Measurements from ENCODE around the gene ELFN2.

GRCh38 chr22:37406441-37407235, 20.6 kb downstream of the ELFN2 start:
- no peak for TF ChIP-seq EZH2 (IDR thresholded peaks at IDR 0.05; ENCODE audit: borderline replicate concordance, low read depth, low read length, severe bottlenecking)
- TF ChIP-seq, protein P1, sequence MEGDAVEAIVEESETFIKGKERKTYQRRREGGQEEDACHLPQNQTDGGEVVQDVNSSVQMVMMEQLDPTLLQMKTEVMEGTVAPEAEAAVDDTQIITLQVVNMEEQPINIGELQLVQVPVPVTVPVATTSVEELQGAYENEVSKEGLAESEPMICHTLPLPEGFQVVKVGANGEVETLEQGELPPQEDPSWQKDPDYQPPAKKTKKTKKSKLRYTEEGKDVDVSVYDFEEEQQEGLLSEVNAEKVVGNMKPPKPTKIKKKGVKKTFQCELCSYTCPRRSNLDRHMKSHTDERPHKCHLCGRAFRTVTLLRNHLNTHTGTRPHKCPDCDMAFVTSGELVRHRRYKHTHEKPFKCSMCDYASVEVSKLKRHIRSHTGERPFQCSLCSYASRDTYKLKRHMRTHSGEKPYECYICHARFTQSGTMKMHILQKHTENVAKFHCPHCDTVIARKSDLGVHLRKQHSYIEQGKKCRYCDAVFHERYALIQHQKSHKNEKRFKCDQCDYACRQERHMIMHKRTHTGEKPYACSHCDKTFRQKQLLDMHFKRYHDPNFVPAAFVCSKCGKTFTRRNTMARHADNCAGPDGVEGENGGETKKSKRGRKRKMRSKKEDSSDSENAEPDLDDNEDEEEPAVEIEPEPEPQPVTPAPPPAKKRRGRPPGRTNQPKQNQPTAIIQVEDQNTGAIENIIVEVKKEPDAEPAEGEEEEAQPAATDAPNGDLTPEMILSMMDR (IDR thresholded peaks at IDR 0.05; ENCODE audit: borderline replicate concordance, extremely low read depth, low read length, poor library complexity, severe bottlenecking) = no peak
